Measurements from ENCODE around the gene CRTC1. TPM values are rescaled to one million over a fixed set of nuclear protein-coding genes. Genes with fewer than 3 reads are reported as not detected.

Gene CRTC1
- total and polyA plus RNA-seq, 9 of the 15 experiments (the other 6 are each of a cell fraction or from before 2014, with no cell fraction given): 0.25 to 3.8 (median 1.2) TPM; not detected in 2

DNA sequence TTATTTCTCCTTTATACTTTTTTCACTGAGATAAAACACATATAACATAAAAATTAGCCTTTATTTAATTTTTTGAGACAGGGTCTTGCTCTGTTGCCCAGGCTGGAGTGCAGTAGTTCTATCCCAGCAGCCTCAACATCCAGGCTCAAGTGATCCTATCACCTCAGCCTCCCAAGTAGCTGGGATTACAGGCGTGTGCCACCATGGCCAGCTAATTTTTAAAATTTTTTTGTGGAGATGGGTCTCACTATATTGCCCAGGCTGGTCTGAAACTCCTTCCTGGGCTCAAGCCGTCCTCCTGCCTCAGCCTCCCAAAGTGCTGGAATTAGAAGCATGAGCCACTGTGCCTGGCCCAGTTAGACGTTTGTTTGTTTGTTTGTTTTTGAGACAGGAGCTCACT lies 28.4 kb downstream of the CRTC1 start:
- POLR2A ChIA-PET: interaction anchor here (0.6 kb wide), 1 partner anchor 283 kb away, joined by 3 read pairs; no protein-coding TSS in a partner anchor
- no peaks in the 10 kb centered on the region for H3K27me3 ChIP-seq (ENCODE audit: control insufficient read depth in 2 of 2, insufficient read depth in 2 of 2, low read length in 2 of 2)
- H3K27ac ChIP-seq (ENCODE audit: extremely low read depth, low read depth, low read length): no peak overlapping the region
- 0 out of 3 replicates have a peak, but pooled peaks cover 4% of the 10 kb centered on the region for H3K79me2 ChIP-seq (ENCODE audit: control insufficient read depth, insufficient read depth, low read length)
- no peak overlapping the region for H3K9ac ChIP-seq (ENCODE audit: insufficient read depth in 1 of 2, low read depth in 2 of 2, low read length in 2 of 2)
- no peak overlapping the region for H2AFZ ChIP-seq (ENCODE audit: low read depth, low read length)
- H3K4me1 ChIP-seq (replicated peaks in 1 of 2; ENCODE audit: control insufficient read depth in 2 of 2, insufficient read depth in 2 of 2, low read length in 2 of 2): peaks cover 0 to 35% of the 10 kb centered on the region in 2 experiments; a peak in 2 of 5 replicates
- WGBS (ENCODE audit: insufficient coverage, low coverage, missing lambda C conversion rate): 54% methylated on average over 3 of the region's 3 CpGs
- H3K9me3 ChIP-seq (replicated peaks; ENCODE audit: control insufficient read depth, insufficient read depth, low read depth, low read length): no peaks in the 10 kb centered on the region
- H3K36me3 ChIP-seq (ENCODE audit: control insufficient read depth, insufficient read depth, low read length): no peaks in the 10 kb centered on the region
- H3K4me3 ChIP-seq: no peak overlapping the region
- H3K9me1 ChIP-seq (ENCODE audit: control insufficient read depth, insufficient read depth, low read length): peaks cover 2% of the 10 kb centered on the region
- CTCF ChIA-PET (ENCODE audit: low intra/inter-chr PET ratio): no interaction called here
- BruUV-seq (replicated peaks): no TSS peak
- in situ Hi-C loops (cut with MboI): no loop called here
- FAIRE-seq (peak; percentile 42), ATAC-seq (no peak), DNase-seq (ENCODE audit: extremely low read depth in 1 of 4, low spot score in 3 of 4) (no peak)
- H4K20me1 ChIP-seq (replicated peaks; ENCODE audit: control insufficient read depth, insufficient read depth, low read length): peaks cover 31% of the 10 kb centered on the region
- intact Hi-C loops (cut with micrococcal nuclease): no loop called here
- no peak overlapping the region for H3K4me2 ChIP-seq (ENCODE audit: insufficient read depth, low read length)
- TF ChIP-seq HEY1 (CRISPR knock-in tag; IDR thresholded peaks at IDR 0.05; ENCODE audit: borderline replicate concordance): no peak
- TF ChIP-seq HOXB6 (CRISPR knock-in tag; IDR thresholded peaks at IDR 0.05; ENCODE audit: borderline replicate concordance): no peak
- TF ChIP-seq, protein P1, sequence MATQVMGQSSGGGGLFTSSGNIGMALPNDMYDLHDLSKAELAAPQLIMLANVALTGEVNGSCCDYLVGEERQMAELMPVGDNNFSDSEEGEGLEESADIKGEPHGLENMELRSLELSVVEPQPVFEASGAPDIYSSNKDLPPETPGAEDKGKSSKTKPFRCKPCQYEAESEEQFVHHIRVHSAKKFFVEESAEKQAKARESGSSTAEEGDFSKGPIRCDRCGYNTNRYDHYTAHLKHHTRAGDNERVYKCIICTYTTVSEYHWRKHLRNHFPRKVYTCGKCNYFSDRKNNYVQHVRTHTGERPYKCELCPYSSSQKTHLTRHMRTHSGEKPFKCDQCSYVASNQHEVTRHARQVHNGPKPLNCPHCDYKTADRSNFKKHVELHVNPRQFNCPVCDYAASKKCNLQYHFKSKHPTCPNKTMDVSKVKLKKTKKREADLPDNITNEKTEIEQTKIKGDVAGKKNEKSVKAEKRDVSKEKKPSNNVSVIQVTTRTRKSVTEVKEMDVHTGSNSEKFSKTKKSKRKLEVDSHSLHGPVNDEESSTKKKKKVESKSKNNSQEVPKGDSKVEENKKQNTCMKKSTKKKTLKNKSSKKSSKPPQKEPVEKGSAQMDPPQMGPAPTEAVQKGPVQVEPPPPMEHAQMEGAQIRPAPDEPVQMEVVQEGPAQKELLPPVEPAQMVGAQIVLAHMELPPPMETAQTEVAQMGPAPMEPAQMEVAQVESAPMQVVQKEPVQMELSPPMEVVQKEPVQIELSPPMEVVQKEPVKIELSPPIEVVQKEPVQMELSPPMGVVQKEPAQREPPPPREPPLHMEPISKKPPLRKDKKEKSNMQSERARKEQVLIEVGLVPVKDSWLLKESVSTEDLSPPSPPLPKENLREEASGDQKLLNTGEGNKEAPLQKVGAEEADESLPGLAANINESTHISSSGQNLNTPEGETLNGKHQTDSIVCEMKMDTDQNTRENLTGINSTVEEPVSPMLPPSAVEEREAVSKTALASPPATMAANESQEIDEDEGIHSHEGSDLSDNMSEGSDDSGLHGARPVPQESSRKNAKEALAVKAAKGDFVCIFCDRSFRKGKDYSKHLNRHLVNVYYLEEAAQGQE (IDR thresholded peaks at IDR 0.05; ENCODE audit: borderline replicate concordance): no peak
- TF ChIP-seq, protein P1 (CRISPR knock-in tag; IDR thresholded peaks at IDR 0.05; ENCODE audit: low read depth): no peak
- TF ChIP-seq ZNF121 (CRISPR knock-in tag; conservative IDR thresholded peaks at IDR 0.05): peak; percentile 74
- TF ChIP-seq ZNF384 (IDR thresholded peaks at IDR 0.05; ENCODE audit: low read depth, low read length): no peak

Measured in K562 (cell line).